Measurements from ENCODE around the gene PAMR1.

- TF ChIP-seq ESRRA (IDR thresholded peaks at IDR 0.05; ENCODE audit: low read length) (no peak), TCF7 (IDR thresholded peaks at IDR 0.05; ENCODE audit: borderline replicate concordance) (no peak), TCF3 (IDR thresholded peaks at IDR 0.05; ENCODE audit: borderline replicate concordance, insufficient read depth, low read depth, low read length) (0 out of 2 replicates have a peak, but pooled peaks have one; percentile 22), POLR2AphosphoS5 (IDR thresholded peaks at IDR 0.05; ENCODE audit: low read length) (no peak), POLR2A (IDR thresholded peaks at IDR 0.05; ENCODE audit: low read depth, low read length) (no peak), CTCF (IDR thresholded peaks at IDR 0.05 in 2 of 3, conservative IDR thresholded peaks at IDR 0.05 in 1 of 3; ENCODE audit: control insufficient read depth in 2 of 3, extremely low read depth in 1 of 3, insufficient read depth in 1 of 3, low read depth in 3 of 3, low read length in 3 of 3) (no peak), CBX5 (IDR thresholded peaks at IDR 0.05; ENCODE audit: low read depth) (no peak), JUNB (IDR thresholded peaks at IDR 0.05) (0 out of 2 replicates have a peak, but pooled peaks have one; percentile 23), E4F1 (IDR thresholded peaks at IDR 0.05; ENCODE audit: borderline replicate concordance, partially characterized antibody) (no peak), RELA (IDR thresholded peaks at IDR 0.05; ENCODE audit: borderline replicate concordance, partially characterized antibody) (no peak)
Observed at GRCh38 chr11:35389897-35390465, 135.4 kb downstream of the PAMR1 start.
